Mucosa of gallbladder (tissue), 1 donor: ENCODE measurements around the gene HDAC3. TPM values are rescaled to one million over a fixed set of nuclear protein-coding genes. Genes with fewer than 3 reads are reported as not detected.

Experiments
- DNase-seq: peaks from one replicate; pipeline ENCODE4 v3.0.0-alpha.2; 2020; ENCODE audit warnings: low spot score
- total RNA-seq: library from RNA; stranded (reverse); gene quantifications from one replicate; pipeline ENCODE4 v1.2.1, GENCODE V29; 2021
- donor health status: DM: no; HTN: no; CAD: no.

The HDAC3 gene
- total RNA-seq, 1 donor from 2014 or later = 43.3 TPM

GRCh38 chr5:141657937-141658545, 21.4 kb upstream of the HDAC3 start:
- no peak for DNase-seq

- no peak for DNase-seq
Observed at GRCh38 chr5:141657404-141657803, 20.8 kb upstream of the HDAC3 start.

- no peak for DNase-seq
Observed at GRCh38 chr5:141656396-141656795, 19.7 kb upstream of the HDAC3 start.

GRCh38 chr5:141655020-141655419, 18.4 kb upstream of the HDAC3 start:
- DNase-seq = no peak

GRCh38 chr5:141654298-141654697, 17.6 kb upstream of the HDAC3 start:
- no peak for DNase-seq

- DNase-seq = no peak
Observed at GRCh38 chr5:141651728-141652105, 15.1 kb upstream of the HDAC3 start.

- DNase-seq = peak; percentile 93
Observed at GRCh38 chr5:141650851-141651727, 14.4 kb upstream of the HDAC3 start, which contains the start of gene FCHSD1. Gene FCHSD1, minus strand, starts transcription at chr5:141651418. Its CDS starts 50 bp downstream, at chr5:141651368.

GRCh38 chr5:141649972-141650371, 13.3 kb upstream of the HDAC3 start:
- DNase-seq = no peak

- no peak for DNase-seq
Observed at GRCh38 chr5:141649056-141649688, 12.5 kb upstream of the HDAC3 start.

GRCh38 chr5:141647851-141648250, 11.2 kb upstream of the HDAC3 start:
- no peak for DNase-seq

GRCh38 chr5:141647242-141647641, 10.6 kb upstream of the HDAC3 start:
- no peak for DNase-seq

GRCh38 chr5:141646026-141646425, 9.4 kb upstream of the HDAC3 start:
- DNase-seq = no peak

GRCh38 chr5:141641634-141642267, 5.1 kb upstream of the HDAC3 start:
- DNase-seq = no peak

- DNase-seq = no peak
Observed at GRCh38 chr5:141640698-141641097, 4.0 kb upstream of the HDAC3 start.

- no peak for DNase-seq
Observed at GRCh38 chr5:141640051-141640415, 3.4 kb upstream of the HDAC3 start.

GRCh38 chr5:141639357-141640050, 2.9 kb upstream of the HDAC3 start:
- DNase-seq = no peak

- DNase-seq = no peak
Observed at GRCh38 chr5:141638771-141639170, 2.1 kb upstream of the HDAC3 start.

GRCh38 chr5:141637767-141638419, 1.2 kb upstream of the HDAC3 start:
- peak; percentile 60 for DNase-seq

- no peak for DNase-seq
Observed at GRCh38 chr5:141637123-141637766, 596 bp upstream of the HDAC3 start.

GRCh38 chr5:141636106-141636412, 590 bp downstream of the HDAC3 start:
- DNase-seq = no peak

GRCh38 chr5:141635646-141636045, 1.0 kb downstream of the HDAC3 start:
- DNase-seq = no peak
